ENCODE data around the gene APBA3. TPM values are rescaled to one million over a fixed set of nuclear protein-coding genes. Genes with fewer than 3 reads are reported as not detected.

Gene APBA3
- total RNA-seq, 1 experiment from 2014 or later: 21.4 TPM

DNA sequence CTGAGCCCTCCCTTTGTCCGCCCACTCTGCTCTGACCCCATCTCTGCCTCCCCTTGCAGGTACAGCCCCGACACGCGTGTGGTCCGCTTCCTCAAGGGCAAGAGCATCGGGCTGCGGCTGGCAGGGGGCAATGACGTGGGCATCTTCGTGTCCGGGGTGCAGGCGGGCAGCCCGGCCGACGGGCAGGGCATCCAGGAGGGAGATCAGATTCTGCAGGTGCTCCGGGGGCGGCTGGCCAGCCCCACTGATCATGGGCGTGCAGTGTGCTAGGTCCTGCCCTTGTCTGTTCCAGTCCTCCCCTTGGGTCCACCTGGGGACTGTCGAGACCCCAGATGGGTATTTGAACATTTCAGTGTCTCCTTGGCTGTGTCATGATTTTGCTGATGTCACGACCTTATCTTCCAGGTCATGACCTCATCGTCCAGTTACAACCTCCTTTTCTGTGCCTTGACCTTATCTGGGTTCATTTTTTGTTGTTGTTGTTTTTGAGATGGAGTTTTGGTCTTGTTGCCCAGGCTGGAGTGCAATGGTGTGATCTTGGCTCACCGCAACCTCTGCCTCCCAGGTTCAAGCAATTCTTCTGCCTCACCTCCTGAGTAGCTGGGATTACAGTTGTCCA lies 25.3 kb downstream of the APBA3 start:
- no peaks in the 10 kb centered on the region for H3K9me3 ChIP-seq (ENCODE audit: low read length)
- TF ChIP-seq EZH2 (IDR thresholded peaks at IDR 0.05; ENCODE audit: low read length, unreplicated experiment): no peak
- H3F3A ChIP-seq (ENCODE audit: low read length, unreplicated experiment): no peaks in the 10 kb centered on the region
- H3K9me2 ChIP-seq (replicated peaks; ENCODE audit: low read length): no peaks in the 10 kb centered on the region
- ChIA-PET CTCF (no interaction called here), POLR2A (ENCODE audit: unreplicated experiment) (no interaction called here)
- no peak overlapping the region for H2AFZ ChIP-seq (ENCODE audit: low read length)
- H3K27ac ChIP-seq (ENCODE audit: low read length): no peak overlapping the region
- H3K4me3 ChIP-seq (ENCODE audit: low read length): no peak overlapping the region
- no peak overlapping the region for H3K9ac ChIP-seq (ENCODE audit: low read length)
- no peaks in the 10 kb centered on the region for H3K79me2 ChIP-seq (ENCODE audit: low read length)
- no peaks in the 10 kb centered on the region for H4K20me1 ChIP-seq (ENCODE audit: low read length)
- no peaks in the 10 kb centered on the region for H3K27me3 ChIP-seq (ENCODE audit: low read length)
- DNase-seq: no peak
- no peak overlapping the region for H3K4me2 ChIP-seq (ENCODE audit: low read length)
- no peak for ATAC-seq
- BruUV-seq (replicated peaks): no TSS peak
- intact Hi-C loops (cut with micrococcal nuclease): no loop called here
- H3K4me1 ChIP-seq (ENCODE audit: insufficient read depth, low read length): no peaks in the 10 kb centered on the region
- H3K36me3 ChIP-seq (ENCODE audit: low read depth, low read length): no peaks in the 10 kb centered on the region

DNA sequence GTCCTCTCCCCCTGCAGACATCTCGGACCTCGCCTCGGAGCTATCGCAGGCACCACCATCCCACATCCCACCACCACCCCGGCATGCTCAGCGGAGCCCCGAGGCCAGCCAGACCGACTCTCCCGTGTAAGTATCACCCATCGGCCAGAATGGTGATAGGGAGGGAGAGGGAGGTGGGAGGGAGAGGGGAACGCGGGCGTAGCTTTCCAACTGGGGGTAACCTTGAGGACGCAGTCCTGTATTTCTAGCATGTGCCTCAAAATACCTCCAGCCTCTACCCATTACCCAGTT lies 27.2 kb downstream of the APBA3 start:
- H3K27me3 ChIP-seq (ENCODE audit: low read length): no peaks in the 10 kb centered on the region
- no peak overlapping the region for H3K9ac ChIP-seq (ENCODE audit: low read length)
- ChIA-PET CTCF (no interaction called here), POLR2A (ENCODE audit: unreplicated experiment) (no interaction called here)
- H3K79me2 ChIP-seq (ENCODE audit: low read length): no peaks in the 10 kb centered on the region
- H3K9me2 ChIP-seq (replicated peaks; ENCODE audit: low read length): no peaks in the 10 kb centered on the region
- intact Hi-C loops (cut with micrococcal nuclease): no loop called here
- no peaks in the 10 kb centered on the region for H3K36me3 ChIP-seq (ENCODE audit: low read depth, low read length)
- no peak for ATAC-seq
- H3F3A ChIP-seq (ENCODE audit: low read length, unreplicated experiment): no peaks in the 10 kb centered on the region
- H4K20me1 ChIP-seq (ENCODE audit: low read length): no peaks in the 10 kb centered on the region
- H3K9me3 ChIP-seq (ENCODE audit: low read length): no peaks in the 10 kb centered on the region
- TF ChIP-seq CTCF (conservative IDR thresholded peaks at IDR 0.05; ENCODE audit: low read depth, low read length) (no peak), EZH2phosphoT487 (IDR thresholded peaks at IDR 0.05; ENCODE audit: borderline replicate concordance, low read length) (no peak), EZH2 (IDR thresholded peaks at IDR 0.05; ENCODE audit: low read length, unreplicated experiment) (no peak)
- BruUV-seq (replicated peaks): no TSS peak
- no peak for DNase-seq
- no peak overlapping the region for H2AFZ ChIP-seq (ENCODE audit: low read length)
- no peaks in the 10 kb centered on the region for H3K4me1 ChIP-seq (ENCODE audit: insufficient read depth, low read length)
- H3K4me2 ChIP-seq (ENCODE audit: low read length): no peak overlapping the region
- no peak overlapping the region for H3K27ac ChIP-seq (ENCODE audit: low read length)
- no peak overlapping the region for H3K4me3 ChIP-seq (ENCODE audit: low read length)

- no peak overlapping the region for H3K4me2 ChIP-seq (ENCODE audit: low read length)
- H3K9me2 ChIP-seq (replicated peaks; ENCODE audit: low read length): no peaks in the 10 kb centered on the region
- H4K20me1 ChIP-seq (ENCODE audit: low read length): no peaks in the 10 kb centered on the region
- TF ChIP-seq CTCF (conservative IDR thresholded peaks at IDR 0.05; ENCODE audit: low read depth, low read length) (no peak), EZH2phosphoT487 (IDR thresholded peaks at IDR 0.05; ENCODE audit: borderline replicate concordance, low read length) (no peak), EZH2 (IDR thresholded peaks at IDR 0.05; ENCODE audit: low read length, unreplicated experiment) (no peak)
- H3K4me1 ChIP-seq (ENCODE audit: insufficient read depth, low read length): no peaks in the 10 kb centered on the region
- H3K27ac ChIP-seq (ENCODE audit: low read length): no peak overlapping the region
- no peaks in the 10 kb centered on the region for H3K79me2 ChIP-seq (ENCODE audit: low read length)
- no peak overlapping the region for H3K9ac ChIP-seq (ENCODE audit: low read length)
- H3K36me3 ChIP-seq (ENCODE audit: low read depth, low read length): no peaks in the 10 kb centered on the region
- H3K4me3 ChIP-seq (ENCODE audit: low read length): no peak overlapping the region
- DNase-seq (no peak), ATAC-seq (no peak)
- BruUV-seq (replicated peaks): no TSS peak
- H3K27me3 ChIP-seq (ENCODE audit: low read length): no peaks in the 10 kb centered on the region
- H3K9me3 ChIP-seq (ENCODE audit: low read length): no peaks in the 10 kb centered on the region
- no peaks in the 10 kb centered on the region for H3F3A ChIP-seq (ENCODE audit: low read length, unreplicated experiment)
- H2AFZ ChIP-seq (ENCODE audit: low read length): no peak overlapping the region
- POLR2A ChIA-PET (ENCODE audit: unreplicated experiment): no interaction called here
- CTCF ChIA-PET: no interaction called here
- intact Hi-C loops (cut with micrococcal nuclease): no loop called here
Observed at GRCh38 chr19:3733549-3734309, 27.8 kb downstream of the APBA3 start.
